ENCODE data around the gene ZNF821.
A peak's percentile ranks its signal among the peaks of the same experiment; 100 is the strongest.

ZNF821 gene

GRCh38 chr16:71893888-71894228 is 9.9 kb upstream of the ZNF821 start:
- no peak for DNase-seq (ENCODE audit: low read depth, low spot score)

GRCh38 chr16:71889147-71889546 is 5.2 kb upstream of the ZNF821 start:
- TF ChIP-seq ZNF274 (IDR thresholded peaks at IDR 0.05; ENCODE audit: low read depth, low read length) = no peak
- no peak for TF ChIP-seq YY1 (IDR thresholded peaks at IDR 0.05; ENCODE audit: insufficient read depth, insufficient read length)
- TF ChIP-seq SUZ12 (IDR thresholded peaks at IDR 0.05; ENCODE audit: extremely low read depth, insufficient read depth, insufficient read length) = no peak
- Histone ChIP-seq H3K27me3 (ENCODE audit: insufficient read depth, insufficient read length) (no peaks in the 10 kb centered on the region), H3K9me3 (ENCODE audit: insufficient read depth, low read length) (no peaks in the 10 kb centered on the region), H3K9ac (ENCODE audit: insufficient read length, low read depth) (no peak overlapping the region), H3K4me3 (ENCODE audit: insufficient read length, low read depth) (no peak overlapping the region), H3K36me3 (ENCODE audit: insufficient read depth, insufficient read length, low read length) (no peaks in the 10 kb centered on the region), H3K4me1 (ENCODE audit: insufficient read depth, insufficient read length) (peaks cover 2% of the 10 kb centered on the region)
- no peak for DNase-seq (ENCODE audit: low read depth, low spot score)

More at GRCh38 chr16:71893888-71894228, 9.9 kb upstream of the ZNF821 start:
- Histone ChIP-seq H3K4me1 (ENCODE audit: insufficient read depth, insufficient read length) (peaks cover 2% of the 10 kb centered on the region), H3K36me3 (ENCODE audit: insufficient read depth, insufficient read length, low read length) (peaks cover 10% of the 10 kb centered on the region), H3K9ac (ENCODE audit: insufficient read length, low read depth) (no peak overlapping the region), H3K9me3 (ENCODE audit: insufficient read depth, low read length) (no peaks in the 10 kb centered on the region), H3K27me3 (ENCODE audit: insufficient read depth, insufficient read length) (no peaks in the 10 kb centered on the region), H3K4me3 (ENCODE audit: insufficient read length, low read depth) (peak overlapping the region; percentile 95)
- TF ChIP-seq YY1 (IDR thresholded peaks at IDR 0.05; ENCODE audit: insufficient read depth, insufficient read length) = no peak
- TF ChIP-seq ZNF274 (IDR thresholded peaks at IDR 0.05; ENCODE audit: low read depth, low read length) = no peak
- no peak for TF ChIP-seq SUZ12 (IDR thresholded peaks at IDR 0.05; ENCODE audit: extremely low read depth, insufficient read depth, insufficient read length)

- no peak overlapping the region for H3K4me3 ChIP-seq (ENCODE audit: insufficient read length, low read depth)
- TF ChIP-seq SUZ12 (IDR thresholded peaks at IDR 0.05; ENCODE audit: extremely low read depth, insufficient read depth, insufficient read length) (no peak), YY1 (IDR thresholded peaks at IDR 0.05; ENCODE audit: insufficient read depth, insufficient read length) (no peak), ZNF274 (IDR thresholded peaks at IDR 0.05; ENCODE audit: low read depth, low read length) (no peak)
- H3K27me3 ChIP-seq (ENCODE audit: insufficient read depth, insufficient read length) = no peaks in the 10 kb centered on the region
- peaks cover 3% of the 10 kb centered on the region for H3K36me3 ChIP-seq (ENCODE audit: insufficient read depth, insufficient read length, low read length)
- H3K4me1 ChIP-seq (ENCODE audit: insufficient read depth, insufficient read length) = no peaks in the 10 kb centered on the region
- DNase-seq (ENCODE audit: low read depth, low spot score) = no peak
- H3K9me3 ChIP-seq (ENCODE audit: insufficient read depth, low read length) = no peaks in the 10 kb centered on the region
- no peak overlapping the region for H3K9ac ChIP-seq (ENCODE audit: insufficient read length, low read depth)
Observed at GRCh38 chr16:71885261-71885650, 1.3 kb upstream of the ZNF821 start.

GRCh38 chr16:71883168-71883848 is 674 bp downstream of the ZNF821 start:
- no peak for DNase-seq (ENCODE audit: low read depth, low spot score)
- Histone ChIP-seq H3K4me1 (ENCODE audit: insufficient read depth, insufficient read length) (no peaks in the 10 kb centered on the region), H3K9me3 (ENCODE audit: insufficient read depth, low read length) (no peaks in the 10 kb centered on the region), H3K27me3 (ENCODE audit: insufficient read depth, insufficient read length) (no peaks in the 10 kb centered on the region), H3K9ac (ENCODE audit: insufficient read length, low read depth) (peak overlapping the region; percentile 86), H3K36me3 (ENCODE audit: insufficient read depth, insufficient read length, low read length) (peaks cover 19% of the 10 kb centered on the region), H3K4me3 (ENCODE audit: insufficient read length, low read depth) (peak overlapping the region; percentile 76)
- TF ChIP-seq ZNF274 (IDR thresholded peaks at IDR 0.05; ENCODE audit: low read depth, low read length) (no peak), YY1 (IDR thresholded peaks at IDR 0.05; ENCODE audit: insufficient read depth, insufficient read length) (no peak), SUZ12 (IDR thresholded peaks at IDR 0.05; ENCODE audit: extremely low read depth, insufficient read depth, insufficient read length) (no peak)

GRCh38 chr16:71882505-71883167 is 1.3 kb downstream of the ZNF821 start:
- Histone ChIP-seq H3K36me3 (ENCODE audit: insufficient read depth, insufficient read length, low read length) (peaks cover 23% of the 10 kb centered on the region), H3K9me3 (ENCODE audit: insufficient read depth, low read length) (no peaks in the 10 kb centered on the region), H3K9ac (ENCODE audit: insufficient read length, low read depth) (peak overlapping the region; percentile 66), H3K27me3 (ENCODE audit: insufficient read depth, insufficient read length) (no peaks in the 10 kb centered on the region), H3K4me1 (ENCODE audit: insufficient read depth, insufficient read length) (no peaks in the 10 kb centered on the region), H3K4me3 (ENCODE audit: insufficient read length, low read depth) (peak overlapping the region; percentile 76)
- peak; percentile 74 for DNase-seq (ENCODE audit: low read depth, low spot score)
- no peak for TF ChIP-seq SUZ12 (IDR thresholded peaks at IDR 0.05; ENCODE audit: extremely low read depth, insufficient read depth, insufficient read length)
- no peak for TF ChIP-seq ZNF274 (IDR thresholded peaks at IDR 0.05; ENCODE audit: low read depth, low read length)
- no peak for TF ChIP-seq YY1 (IDR thresholded peaks at IDR 0.05; ENCODE audit: insufficient read depth, insufficient read length)

- no peaks in the 10 kb centered on the region for H3K9me3 ChIP-seq (ENCODE audit: insufficient read depth, low read length)
- peaks cover 27% of the 10 kb centered on the region for H3K36me3 ChIP-seq (ENCODE audit: insufficient read depth, insufficient read length, low read length)
- no peak overlapping the region for H3K4me3 ChIP-seq (ENCODE audit: insufficient read length, low read depth)
- TF ChIP-seq SUZ12 (IDR thresholded peaks at IDR 0.05; ENCODE audit: extremely low read depth, insufficient read depth, insufficient read length) (no peak), ZNF274 (IDR thresholded peaks at IDR 0.05; ENCODE audit: low read depth, low read length) (no peak), YY1 (IDR thresholded peaks at IDR 0.05; ENCODE audit: insufficient read depth, insufficient read length) (no peak)
- no peak for DNase-seq (ENCODE audit: low read depth, low spot score)
- H3K4me1 ChIP-seq (ENCODE audit: insufficient read depth, insufficient read length) = no peaks in the 10 kb centered on the region
- no peaks in the 10 kb centered on the region for H3K27me3 ChIP-seq (ENCODE audit: insufficient read depth, insufficient read length)
- no peak overlapping the region for H3K9ac ChIP-seq (ENCODE audit: insufficient read length, low read depth)
Observed at GRCh38 chr16:71880176-71880575, 3.8 kb downstream of the ZNF821 start.

GRCh38 chr16:71878911-71879310 is 5.1 kb downstream of the ZNF821 start:
- Histone ChIP-seq H3K9ac (ENCODE audit: insufficient read length, low read depth) (no peak overlapping the region), H3K36me3 (ENCODE audit: insufficient read depth, insufficient read length, low read length) (peaks cover 30% of the 10 kb centered on the region), H3K4me3 (ENCODE audit: insufficient read length, low read depth) (no peak overlapping the region), H3K9me3 (ENCODE audit: insufficient read depth, low read length) (no peaks in the 10 kb centered on the region), H3K27me3 (ENCODE audit: insufficient read depth, insufficient read length) (no peaks in the 10 kb centered on the region), H3K4me1 (ENCODE audit: insufficient read depth, insufficient read length) (no peaks in the 10 kb centered on the region)
- no peak for DNase-seq (ENCODE audit: low read depth, low spot score)
- TF ChIP-seq ZNF274 (IDR thresholded peaks at IDR 0.05; ENCODE audit: low read depth, low read length) (no peak), YY1 (IDR thresholded peaks at IDR 0.05; ENCODE audit: insufficient read depth, insufficient read length) (no peak), SUZ12 (IDR thresholded peaks at IDR 0.05; ENCODE audit: extremely low read depth, insufficient read depth, insufficient read length) (no peak)

Measured in NT2/D1 (cell line).